HG02610 (cell line): ENCODE measurements around the gene PLEKHA6.

Experiments
- ATAC-seq: cut with Tn5 transposase; IDR thresholded peaks from one replicate; pipeline ENCODE4 v1.9.1; 2021; ENCODE audit warnings: mild to moderate bottlenecking, moderate library complexity; ENCODE audit not compliant: unreplicated experiment

The PLEKHA6 gene

DNA sequence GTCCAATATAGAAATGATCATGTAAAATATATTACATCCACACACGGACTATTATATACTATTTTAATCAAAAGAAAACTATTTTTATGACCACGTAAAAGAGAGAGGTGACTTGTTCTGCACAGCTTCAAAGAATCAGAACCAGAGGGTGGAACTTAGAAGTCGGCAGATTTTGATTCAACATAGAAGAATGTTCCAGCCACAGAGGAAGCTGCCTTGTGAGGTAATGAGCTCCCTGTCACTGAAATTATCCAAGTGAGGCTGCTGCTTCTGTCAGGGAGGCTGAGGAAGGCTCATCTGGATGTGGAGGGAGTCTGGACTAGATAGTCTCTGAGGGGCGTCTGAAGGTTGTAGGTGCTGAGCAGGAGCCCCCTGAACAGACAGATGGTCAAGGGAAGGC lies 2.7 kb downstream of the PLEKHA6 start:
- ATAC-seq = no peak

DNA sequence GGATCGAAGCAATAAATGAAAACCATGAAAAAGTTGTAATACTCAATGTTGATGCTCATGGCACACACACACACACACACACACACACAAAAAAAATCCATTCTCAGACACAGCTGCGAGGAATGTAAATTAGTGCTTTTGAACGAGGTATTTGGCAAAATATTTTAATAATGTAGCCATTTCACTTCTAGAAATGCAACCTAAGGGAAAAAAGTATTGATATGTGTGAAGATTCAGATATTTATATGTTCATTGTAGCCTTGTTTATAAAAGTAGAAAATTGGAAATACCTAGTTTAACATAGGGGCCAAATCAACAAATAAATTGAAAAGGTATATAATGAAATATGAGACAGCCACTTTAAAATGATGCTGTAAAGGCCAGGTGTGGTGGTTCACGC lies 3.8 kb downstream of the PLEKHA6 start:
- ATAC-seq = no peak

DNA sequence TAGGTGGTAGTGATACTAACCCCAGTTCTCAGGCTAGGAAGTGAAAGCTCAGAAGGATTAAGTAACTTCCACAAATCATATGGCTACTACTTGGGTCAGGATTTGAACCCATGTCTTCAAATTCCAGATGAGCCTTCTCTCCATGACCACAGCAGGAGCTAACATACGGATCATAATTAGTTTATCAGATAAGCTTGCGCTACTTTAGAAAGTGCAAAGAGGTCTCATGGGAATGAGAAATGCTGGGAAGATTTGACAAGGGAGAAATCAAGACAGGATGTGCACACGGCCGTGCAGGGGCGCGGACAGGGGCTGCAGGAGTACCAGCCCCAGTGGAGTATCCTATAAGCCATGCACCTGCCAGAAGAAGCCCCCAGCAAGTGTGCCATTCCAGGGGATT lies 5.2 kb downstream of the PLEKHA6 start:
- no peak for ATAC-seq

DNA sequence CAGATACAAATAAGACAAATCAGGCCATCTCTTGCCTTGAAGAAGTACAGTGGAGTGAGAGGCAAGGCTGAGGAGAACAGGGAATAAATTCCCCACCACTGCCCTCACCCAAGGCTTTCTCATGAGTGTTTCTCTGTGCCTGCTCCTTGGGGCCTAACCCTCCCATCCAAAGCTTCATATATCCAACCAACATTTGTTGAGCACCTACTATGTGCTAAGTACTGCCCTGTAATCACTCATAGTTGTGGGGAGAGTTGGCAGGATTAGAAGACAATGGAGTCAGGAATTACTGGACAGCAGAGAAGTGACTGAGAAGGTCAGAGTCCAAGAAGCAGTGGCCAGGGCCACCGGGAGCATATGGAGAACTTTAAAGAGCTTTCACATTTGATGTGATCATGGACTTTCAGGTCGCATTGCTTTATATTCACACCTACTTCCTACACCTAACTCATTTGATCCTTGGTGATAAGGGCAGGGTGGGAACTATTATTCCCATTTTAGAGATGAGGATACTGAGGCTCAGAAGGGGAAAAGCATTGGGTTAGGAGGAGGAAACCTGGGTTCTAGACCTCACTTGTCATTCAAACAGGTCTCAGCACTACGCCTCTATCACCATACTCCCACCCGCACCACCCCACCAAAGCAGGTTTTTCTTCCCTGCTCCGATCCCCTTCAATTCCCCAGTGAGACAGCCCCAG lies 6.4 kb downstream of the PLEKHA6 start:
- no peak for ATAC-seq

DNA sequence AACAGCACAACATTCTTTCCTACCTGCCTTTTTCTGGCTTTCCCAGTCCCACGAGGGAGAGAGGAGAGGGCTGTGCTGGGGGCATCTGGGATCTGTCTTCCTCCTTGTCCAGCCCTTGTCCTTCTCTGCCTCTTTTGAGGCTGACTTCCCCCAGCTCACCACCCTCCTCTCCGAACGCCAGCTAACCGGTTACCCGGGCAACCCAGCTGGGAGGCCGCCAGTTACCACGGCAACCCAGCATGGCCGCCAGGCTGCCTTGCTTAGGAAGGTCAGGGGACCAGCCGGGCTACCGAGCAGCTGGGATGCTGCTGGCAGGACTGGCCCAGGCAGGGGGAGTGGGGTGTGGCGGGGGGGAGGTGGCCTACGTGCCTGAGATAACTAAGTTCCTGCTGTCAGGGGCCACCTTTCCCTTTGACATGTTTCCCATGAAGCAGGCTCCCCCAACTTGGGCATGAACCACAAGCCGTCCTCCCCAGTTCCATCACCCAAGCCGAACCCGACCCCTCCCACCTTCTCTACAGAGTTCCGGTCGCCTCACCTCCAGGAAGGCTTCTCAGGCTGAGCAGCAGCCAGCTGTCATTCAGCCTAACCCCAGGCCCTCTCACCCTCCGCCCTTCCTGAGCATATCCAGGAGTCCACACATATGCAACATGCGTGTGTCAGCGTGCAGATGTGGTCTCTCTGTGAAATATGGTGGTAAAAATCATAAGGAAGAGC lies 8.7 kb downstream of the PLEKHA6 start:
- no peak for ATAC-seq

DNA sequence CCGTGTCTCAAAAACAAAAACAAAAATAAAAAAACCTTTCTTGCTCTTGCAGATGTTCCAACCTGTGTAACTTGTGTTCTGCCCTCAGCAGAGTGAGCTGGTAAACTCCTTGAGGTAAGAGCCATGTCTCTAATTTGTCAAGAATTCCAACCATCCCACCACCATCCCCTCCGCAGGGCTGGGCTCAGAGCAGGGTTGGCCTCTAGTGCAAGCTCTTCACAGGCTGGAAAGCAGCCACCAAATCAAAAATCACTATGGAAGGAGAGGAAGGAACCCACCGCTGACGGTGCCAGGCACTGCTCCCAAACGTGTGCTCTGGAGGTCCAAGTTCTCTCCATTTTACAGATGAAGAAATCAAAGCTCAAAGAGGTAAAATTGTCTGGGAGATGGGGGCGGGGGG lies 9.4 kb downstream of the PLEKHA6 start:
- ATAC-seq = no peak

DNA sequence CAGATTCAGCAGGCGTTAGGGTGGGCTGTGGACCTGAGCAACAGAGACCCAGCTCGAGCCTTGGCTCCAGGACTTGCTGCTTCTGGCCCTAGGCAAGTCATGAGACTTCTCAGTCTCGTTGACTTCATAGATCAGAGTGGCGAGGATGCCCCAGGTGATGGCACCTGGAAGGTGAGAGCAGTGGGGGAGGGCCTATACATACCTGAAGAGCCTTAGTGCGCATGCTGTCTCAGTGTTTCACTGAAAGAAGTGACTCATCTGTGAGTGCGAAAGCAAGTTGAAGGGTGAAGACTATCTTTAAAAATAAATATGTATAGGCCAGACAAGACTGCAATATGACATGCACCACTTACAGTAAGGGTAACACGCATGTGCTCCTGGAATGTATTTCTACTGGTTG lies 10.1 kb downstream of the PLEKHA6 start:
- no peak for ATAC-seq

DNA sequence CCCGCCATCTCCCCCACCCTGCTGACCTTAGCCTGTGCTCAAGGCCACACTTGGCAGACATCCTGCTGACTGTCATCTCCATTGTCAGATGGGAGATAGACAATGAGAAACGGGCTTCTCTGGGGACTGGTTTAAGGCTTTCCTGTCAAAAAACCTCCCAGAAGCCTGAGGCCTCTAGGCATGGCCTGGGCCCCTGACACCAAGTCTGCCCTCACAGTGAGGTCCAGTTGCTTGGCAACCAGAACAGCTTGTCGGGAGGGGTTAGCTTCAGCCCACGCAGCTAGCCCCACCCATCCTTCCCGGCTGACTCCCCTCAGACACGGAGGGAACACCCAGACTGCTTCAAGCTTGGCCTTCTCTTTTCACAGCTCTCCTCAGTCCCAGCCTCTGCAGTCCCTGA lies 11.0 kb downstream of the PLEKHA6 start:
- no peak for ATAC-seq

DNA sequence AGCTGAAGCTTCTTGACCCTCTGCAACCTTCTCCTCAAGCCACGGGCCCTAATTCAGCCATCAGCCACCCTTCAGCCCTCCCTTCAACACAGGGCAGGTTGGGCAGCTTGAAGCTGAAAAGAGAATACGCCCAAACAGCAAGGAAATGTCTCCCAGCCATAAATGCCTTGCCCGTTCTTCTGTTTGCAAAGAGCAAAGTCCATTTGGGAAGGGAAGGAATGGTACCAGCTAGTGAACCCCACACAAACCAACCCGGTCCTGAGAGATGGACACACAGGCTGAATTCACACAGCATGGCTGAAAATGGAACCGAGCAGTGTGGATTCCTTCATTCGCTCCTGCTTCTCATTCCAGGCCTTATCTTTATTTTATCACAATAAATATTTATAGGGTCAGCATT lies 11.5 kb downstream of the PLEKHA6 start:
- ATAC-seq = no peak

DNA sequence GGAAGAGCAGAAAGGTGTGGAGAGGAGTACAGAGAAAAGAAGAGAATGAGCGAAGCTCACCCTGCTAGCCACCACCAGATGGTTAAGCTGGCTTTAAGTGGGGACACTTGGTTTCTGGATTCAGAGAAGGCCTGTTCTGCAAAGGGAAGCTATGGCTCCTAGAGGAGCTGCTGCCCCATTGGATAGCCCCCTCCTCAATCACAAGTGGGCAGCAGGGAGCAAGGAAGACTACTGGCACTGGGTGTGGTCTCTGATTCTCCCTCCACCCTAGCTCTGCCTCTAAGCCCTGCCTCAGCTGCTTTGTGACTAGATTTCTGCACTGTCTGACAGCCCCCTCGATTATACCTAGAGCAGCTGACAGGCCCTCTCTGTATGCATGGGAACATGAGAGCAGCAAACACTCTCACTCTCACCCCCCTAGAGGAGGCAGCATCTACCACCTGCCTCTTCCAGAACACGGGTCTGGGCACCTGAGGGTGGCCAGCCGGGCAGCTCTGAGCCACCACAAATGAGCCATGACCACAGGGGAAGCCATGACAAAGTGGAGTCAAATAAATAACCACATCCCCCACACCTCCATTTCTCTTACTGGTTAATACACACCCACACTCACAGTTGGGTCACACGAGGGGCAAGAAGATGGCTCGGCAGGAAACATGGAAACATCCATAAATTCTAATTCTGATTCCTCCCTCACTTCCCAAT lies 13.6 kb downstream of the PLEKHA6 start:
- ATAC-seq = no peak

DNA sequence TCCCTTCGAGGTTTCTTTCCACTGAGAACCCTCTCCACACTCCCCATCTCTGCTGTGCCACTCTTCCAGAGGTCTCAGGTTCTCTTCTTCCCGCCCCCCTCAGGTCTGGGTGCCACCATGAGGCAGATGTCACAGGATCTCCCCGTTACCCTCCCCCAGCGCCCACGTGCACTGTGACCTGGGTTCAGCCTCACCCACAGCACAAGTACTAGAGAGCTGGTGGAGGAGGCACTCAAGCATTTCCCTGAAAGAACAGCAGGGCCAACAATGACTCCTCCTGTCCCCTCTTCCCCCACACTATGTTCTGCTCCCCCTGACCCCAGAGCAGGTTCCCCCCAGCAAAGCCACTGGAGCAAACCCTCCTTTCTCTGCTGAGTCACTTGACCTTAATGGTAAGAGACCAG lies 14.3 kb downstream of the PLEKHA6 start:
- no peak for ATAC-seq

DNA sequence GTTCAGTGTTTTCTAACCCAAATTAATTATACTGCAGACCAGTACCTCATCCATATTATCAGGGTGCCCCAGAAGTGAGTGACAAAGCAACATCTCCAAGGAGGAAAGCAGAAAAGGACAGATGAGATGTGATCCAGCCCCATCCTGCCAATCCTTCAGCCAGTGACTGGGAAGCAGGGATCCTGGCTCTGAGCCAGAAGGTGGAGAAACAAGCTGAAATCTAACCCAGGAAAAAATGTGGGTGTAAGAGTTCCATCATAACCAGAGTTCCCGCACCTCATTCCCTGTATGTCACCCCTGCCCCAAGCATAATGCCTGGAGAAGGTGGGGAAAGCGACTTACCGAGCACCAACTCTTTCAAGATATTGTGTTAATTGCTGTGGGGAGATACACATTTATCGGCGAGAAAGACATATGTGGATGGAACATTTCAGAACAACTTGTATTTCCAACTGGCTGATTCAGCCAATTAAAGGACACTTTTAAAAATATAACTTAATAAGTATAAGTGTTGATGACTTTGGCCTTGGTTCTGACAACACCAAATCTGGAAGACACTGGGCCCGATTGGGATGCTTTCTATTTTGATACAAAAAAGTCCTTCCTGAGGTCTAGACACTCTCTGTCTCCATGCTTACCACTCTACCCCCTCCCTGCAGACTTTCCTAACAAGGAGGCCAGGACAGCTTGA lies 14.9 kb downstream of the PLEKHA6 start:
- no peak for ATAC-seq

DNA sequence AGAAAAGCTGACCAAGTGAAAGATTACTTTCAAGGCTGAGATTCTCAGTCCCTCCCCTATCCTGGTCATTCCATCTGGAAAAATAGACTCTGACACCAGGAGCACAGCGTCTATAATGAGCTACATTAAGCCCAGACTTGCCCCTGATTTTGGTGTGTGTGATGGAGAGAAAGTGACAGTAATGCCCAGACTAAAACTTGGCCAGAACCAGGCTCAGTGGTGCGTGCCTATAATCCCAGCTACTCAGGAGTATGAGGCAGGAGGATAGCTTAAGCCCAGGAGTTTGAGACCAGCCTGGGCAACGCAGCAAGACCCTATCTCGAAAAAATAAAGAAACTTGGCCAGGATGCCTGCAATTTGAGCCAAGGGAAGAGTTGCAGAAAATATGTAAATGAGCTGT lies 15.9 kb downstream of the PLEKHA6 start:
- ATAC-seq = no peak

DNA sequence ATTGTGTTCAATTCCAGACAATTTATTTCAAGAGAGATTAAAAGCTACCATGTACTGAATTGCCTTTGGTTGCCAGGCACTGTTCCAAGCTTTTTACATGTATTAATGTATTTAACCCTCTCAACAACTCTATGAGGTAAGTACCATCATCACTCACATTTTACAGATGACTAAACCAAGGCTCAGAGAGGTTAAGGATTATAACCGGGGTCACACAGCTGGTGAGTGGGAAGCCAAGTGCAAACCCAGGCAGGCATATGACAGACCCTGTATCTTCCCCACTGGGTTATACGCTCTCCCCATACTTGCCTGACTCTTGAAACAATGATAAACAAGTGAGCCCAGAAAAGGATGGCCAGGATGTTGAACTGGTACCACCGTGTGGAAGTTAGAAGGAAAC lies 16.5 kb downstream of the PLEKHA6 start:
- no peak for ATAC-seq

DNA sequence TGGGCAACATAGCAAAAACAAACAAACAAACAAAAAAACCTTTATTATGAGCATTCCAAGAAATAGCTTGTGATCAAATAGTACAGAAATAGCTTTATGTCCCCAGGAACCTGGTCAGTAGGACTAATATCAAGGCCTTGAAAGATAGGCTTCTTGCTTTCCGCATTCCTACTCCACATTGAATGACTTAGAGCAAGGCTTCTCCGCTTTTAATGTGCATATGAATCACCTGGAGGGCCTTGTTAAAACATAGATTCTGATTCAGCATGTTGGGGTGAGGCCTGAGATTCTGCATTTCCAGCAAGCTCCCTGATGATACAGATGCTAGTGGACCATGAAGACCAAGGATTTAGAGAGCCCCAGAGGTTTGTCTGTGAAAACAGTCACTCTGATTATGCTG lies 17.4 kb downstream of the PLEKHA6 start:
- no peak for ATAC-seq

DNA sequence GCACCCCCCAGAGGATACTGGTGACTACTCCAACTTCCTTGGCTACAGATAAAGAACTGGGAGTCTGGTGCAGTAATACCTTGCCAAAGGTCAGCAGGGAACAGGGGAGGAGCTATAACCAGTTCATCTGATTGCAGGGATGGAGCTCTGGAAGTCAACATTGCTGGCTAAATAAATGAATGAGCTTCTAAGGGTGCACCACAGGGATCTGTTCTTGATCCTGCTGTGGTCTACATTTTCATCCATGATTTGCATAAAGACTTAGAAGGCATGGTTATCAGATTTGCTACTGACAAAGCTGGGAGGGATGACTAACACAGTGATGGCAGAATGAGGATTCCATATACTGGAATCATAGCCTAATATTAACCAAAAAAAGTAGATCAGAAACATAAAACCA lies 18.3 kb downstream of the PLEKHA6 start:
- no peak for ATAC-seq

DNA sequence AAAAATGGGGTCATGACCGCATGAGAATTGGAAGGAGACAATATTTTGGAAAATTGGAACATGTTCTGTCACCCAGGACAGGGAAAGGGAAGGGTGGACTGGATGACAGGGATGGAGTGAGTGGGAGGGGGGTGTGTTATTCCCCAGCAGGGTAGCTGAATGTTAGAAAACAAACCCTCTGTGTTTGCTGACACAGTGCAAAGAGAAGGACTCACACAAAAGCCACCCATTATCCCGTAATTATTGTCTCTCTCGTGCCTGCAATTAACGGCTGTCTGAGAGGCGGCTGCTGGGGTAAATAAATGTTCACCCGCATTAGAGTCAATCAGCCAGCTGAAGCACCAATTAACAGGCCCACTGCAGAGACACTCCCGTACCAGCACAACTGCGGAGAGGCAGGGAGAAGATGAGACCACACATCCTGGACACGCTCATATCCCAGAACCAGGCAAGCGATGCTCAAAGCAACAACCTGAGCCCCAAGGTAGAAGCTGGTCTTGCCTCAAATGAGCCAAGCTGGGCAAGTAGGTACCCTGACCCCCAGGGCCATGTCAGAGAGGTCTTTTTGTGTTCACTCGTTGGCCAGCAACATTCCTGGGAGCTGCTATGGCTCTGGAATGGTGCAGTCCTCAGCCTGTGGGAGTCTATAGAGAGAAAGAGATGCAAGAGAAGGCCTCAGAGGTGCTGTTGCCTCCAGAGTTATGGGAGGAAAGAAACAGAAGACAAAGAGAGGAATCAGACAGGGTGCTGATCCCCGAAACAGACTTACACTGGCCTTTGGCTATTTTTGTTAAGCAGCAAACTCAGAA lies 19.4 kb downstream of the PLEKHA6 start:
- ATAC-seq = no peak

DNA sequence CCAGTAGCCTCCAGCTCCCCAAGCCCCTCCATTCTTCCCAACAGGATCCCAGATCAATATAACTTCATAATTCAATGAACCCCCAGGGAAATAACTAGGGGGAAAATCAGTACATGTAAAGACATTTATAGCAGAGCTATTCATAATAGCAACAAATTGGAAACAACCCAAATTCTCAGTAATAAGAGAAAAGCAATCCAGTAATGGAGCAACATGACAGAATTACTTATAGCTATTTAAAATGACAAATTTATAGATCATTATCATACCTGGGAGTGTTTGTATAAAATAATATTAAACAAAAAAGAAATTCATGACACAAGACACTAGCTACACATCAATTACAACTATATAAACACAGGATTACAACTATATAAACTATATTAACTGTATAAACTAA lies 20.2 kb downstream of the PLEKHA6 start:
- no peak for ATAC-seq

DNA sequence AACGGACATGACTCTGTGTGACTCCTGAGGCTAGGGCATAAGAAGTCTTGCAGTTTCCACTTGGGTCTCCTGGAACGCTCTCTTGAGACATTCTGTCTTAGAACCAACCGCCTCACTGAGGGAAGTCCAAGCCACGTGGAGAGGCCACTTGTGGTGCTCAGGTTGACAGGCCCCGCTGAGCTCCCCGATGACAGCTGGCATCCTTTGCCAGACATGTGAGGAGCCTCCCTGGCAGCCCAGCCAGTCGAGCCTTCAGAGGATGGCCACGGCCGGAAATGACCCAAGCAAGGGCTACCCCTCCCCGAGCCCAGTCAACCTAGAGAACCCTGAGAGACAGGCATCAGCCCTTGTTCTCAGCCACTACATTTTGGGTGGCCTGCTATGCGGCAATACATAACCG lies 20.7 kb downstream of the PLEKHA6 start:
- no peak for ATAC-seq

DNA sequence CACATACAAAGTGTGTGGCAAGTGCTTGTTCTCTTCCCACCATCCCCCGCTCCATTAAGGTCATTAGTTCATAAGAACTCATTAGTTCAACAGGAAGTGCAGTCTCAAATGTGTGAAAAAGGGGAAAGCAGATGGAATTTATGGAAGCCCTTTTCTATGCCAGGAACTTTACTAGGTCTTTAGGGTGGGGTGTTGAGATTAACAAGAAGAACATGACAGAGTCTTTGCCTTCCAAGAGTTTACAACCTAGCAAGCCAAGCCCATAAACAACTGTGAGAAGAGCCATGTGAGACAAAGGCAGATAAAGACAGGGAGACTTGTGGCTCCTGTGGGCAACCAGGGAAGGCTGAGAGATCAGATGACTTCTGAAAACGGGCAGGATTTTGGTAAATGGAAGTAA lies 21.4 kb downstream of the PLEKHA6 start:
- no peak for ATAC-seq

DNA sequence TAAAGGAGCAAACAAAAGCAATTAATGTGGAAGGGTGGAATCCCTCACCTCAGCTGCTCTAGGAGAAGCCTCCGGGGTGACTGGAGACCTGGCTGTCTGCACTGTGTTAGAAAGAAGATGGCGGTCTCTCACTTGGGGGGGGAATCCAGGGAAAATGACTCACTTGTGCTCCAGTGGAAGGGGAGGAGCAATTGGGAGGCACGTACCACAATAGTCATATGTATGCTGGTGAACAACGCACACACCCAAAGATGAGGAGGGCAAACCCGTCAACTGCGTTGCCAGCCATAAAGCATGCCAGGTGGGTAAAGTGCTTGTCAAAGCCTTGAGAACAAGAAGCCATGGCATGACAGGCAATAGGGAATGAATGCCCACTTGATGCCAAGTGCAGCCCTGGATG lies 22.1 kb downstream of the PLEKHA6 start:
- no peak for ATAC-seq
